Testis (tissue), 3 donors: ENCODE measurements around the gene GMNN. TPM values are rescaled to one million over a fixed set of nuclear protein-coding genes. Genes with fewer than 3 reads are reported as not detected.

ENCODE experiments used
- DNase-seq: peaks from one replicate; pipeline ENCODE4 v3.0.0-alpha.2; 2019
- H3K27ac ChIP-seq, 2 donors: fragments of 200-600 bp; sonication (generic); one replicate each; pipeline ENCODE4 v1.5.1; 2019
- H3K27me3 ChIP-seq: fragments of 200-600 bp; sonication (generic); one replicate; pipeline ENCODE4 v1.5.1; 2019
- H3K36me3 ChIP-seq: fragments of 200-600 bp; sonication (generic); one replicate; pipeline ENCODE4 v1.5.1; 2017; ENCODE audit warnings: low read depth; ENCODE audit errors: missing control alignments
- H3K4me1 ChIP-seq: fragments of 200-600 bp; sonication (generic); one replicate; pipeline ENCODE4 v1.5.1; 2019
- H3K4me3 ChIP-seq, 2 donors: fragments of 200-600 bp; sonication (generic); one replicate each; pipeline ENCODE4 v1.5.1; 2017 to 2019
- H3K9me3 ChIP-seq: fragments of 200-600 bp; sonication (generic); one replicate; pipeline ENCODE4 v1.5.1; 2017
- POLR2A ChIP-seq: fragments of 450-650 bp; IDR thresholded peaks from one replicate; pipeline ENCODE4 v1.6.1; 2017; ENCODE audit warnings: antibody characterized with exemption, mild to moderate bottlenecking, moderate library complexity
- WGBS, 2 donors: methylation state at CpG; one replicate each; pipeline ENCODE4 v1.1.5; 2018; 5-methylcytosine and 5-hydroxymethylcytosine counted together
- intact Hi-C: fragments of 100-400 bp; cut with DNase I; formaldehyde crosslinking; loops from one replicate; pipeline ENCODE4 v1.15.1; 2023; ENCODE audit warnings: low total_unique reads
- polyA plus RNA-seq: library from polyadenylated mRNA; stranded (reverse); fragments of 350-450 nt; fragmentation: Illumina TruSeq; extraction: RNeasy Lipid Tissue Mini Kit (QIAGEN cat#74804); gene quantifications from one replicate; pipeline ENCODE4 v1.2.3, GENCODE V29; 2014; ENCODE audit warnings: low read depth, low replicate concordance; ENCODE audit not compliant: insufficient read depth
- total RNA-seq, 2 donors: library from RNA; depleted of rRNA; stranded (reverse); fragments of >200 nt; gene quantifications; one replicate each; pipeline ENCODE4 v1.2.3, GENCODE V29; 2016
- TF ChIP-seq, protein P1 (sequence below), 3 experiments: fragments of 450-650 bp in 2 of 3; fragments of 200-600 bp in 1 of 3; sonication (generic) in 1 of 3; IDR thresholded peaks; one replicate each; pipeline ENCODE4 v1.5.1; 2016 to 2019; ENCODE audit warnings: antibody characterized with exemption in 3 of 3, mild to moderate bottlenecking in 2 of 3, moderate library complexity in 1 of 3

Gene GMNN
- total and polyA plus RNA-seq, 3 donors from 2014 or later, result 23.8 to 67.2 (median 37.4) TPM

GRCh38 chr6:24831771-24832716 is 57.3 kb downstream of the GMNN start:
- 78 to 84% methylated on average over 10 of the region's 10 CpGs for WGBS, 2 donors
- intact Hi-C loops, result no loop called here
- no peaks in the 10 kb centered on the region for H3K36me3 ChIP-seq
- H3K9me3 ChIP-seq, result no peaks in the 10 kb centered on the region
- no peak for TF ChIP-seq POLR2A
- TF ChIP-seq, protein P1, sequence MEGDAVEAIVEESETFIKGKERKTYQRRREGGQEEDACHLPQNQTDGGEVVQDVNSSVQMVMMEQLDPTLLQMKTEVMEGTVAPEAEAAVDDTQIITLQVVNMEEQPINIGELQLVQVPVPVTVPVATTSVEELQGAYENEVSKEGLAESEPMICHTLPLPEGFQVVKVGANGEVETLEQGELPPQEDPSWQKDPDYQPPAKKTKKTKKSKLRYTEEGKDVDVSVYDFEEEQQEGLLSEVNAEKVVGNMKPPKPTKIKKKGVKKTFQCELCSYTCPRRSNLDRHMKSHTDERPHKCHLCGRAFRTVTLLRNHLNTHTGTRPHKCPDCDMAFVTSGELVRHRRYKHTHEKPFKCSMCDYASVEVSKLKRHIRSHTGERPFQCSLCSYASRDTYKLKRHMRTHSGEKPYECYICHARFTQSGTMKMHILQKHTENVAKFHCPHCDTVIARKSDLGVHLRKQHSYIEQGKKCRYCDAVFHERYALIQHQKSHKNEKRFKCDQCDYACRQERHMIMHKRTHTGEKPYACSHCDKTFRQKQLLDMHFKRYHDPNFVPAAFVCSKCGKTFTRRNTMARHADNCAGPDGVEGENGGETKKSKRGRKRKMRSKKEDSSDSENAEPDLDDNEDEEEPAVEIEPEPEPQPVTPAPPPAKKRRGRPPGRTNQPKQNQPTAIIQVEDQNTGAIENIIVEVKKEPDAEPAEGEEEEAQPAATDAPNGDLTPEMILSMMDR (IDR thresholded peaks at IDR 0.05), result no peak
- peak overlapping the region; percentile 0 to 47 for H3K27ac ChIP-seq
- no peaks in the 10 kb centered on the region for H3K27me3 ChIP-seq
- DNase-seq, result no peak
- H3K4me1 ChIP-seq, result peaks cover 41% of the 10 kb centered on the region
- H3K4me3 ChIP-seq, result no peak overlapping the region

- no peak overlapping the region for H3K4me3 ChIP-seq
- TF ChIP-seq, protein P1 (IDR thresholded peaks at IDR 0.05), result no peak
- no peak for TF ChIP-seq POLR2A
- intact Hi-C loops, result no loop called here
- no peaks in the 10 kb centered on the region for H3K36me3 ChIP-seq
- H3K4me1 ChIP-seq, result peaks cover 41% of the 10 kb centered on the region
- DNase-seq, result no peak
- H3K27ac ChIP-seq, result peak overlapping the region; percentile 0 to 47
- H3K27me3 ChIP-seq, result no peaks in the 10 kb centered on the region
- 95 to 97% methylated on average over 1 of the region's 1 CpG for WGBS, 2 donors
- H3K9me3 ChIP-seq, result no peaks in the 10 kb centered on the region
These were observed 58.1 kb downstream of the GMNN start for GRCh38 chr6:24832794-24833193.

DNA sequence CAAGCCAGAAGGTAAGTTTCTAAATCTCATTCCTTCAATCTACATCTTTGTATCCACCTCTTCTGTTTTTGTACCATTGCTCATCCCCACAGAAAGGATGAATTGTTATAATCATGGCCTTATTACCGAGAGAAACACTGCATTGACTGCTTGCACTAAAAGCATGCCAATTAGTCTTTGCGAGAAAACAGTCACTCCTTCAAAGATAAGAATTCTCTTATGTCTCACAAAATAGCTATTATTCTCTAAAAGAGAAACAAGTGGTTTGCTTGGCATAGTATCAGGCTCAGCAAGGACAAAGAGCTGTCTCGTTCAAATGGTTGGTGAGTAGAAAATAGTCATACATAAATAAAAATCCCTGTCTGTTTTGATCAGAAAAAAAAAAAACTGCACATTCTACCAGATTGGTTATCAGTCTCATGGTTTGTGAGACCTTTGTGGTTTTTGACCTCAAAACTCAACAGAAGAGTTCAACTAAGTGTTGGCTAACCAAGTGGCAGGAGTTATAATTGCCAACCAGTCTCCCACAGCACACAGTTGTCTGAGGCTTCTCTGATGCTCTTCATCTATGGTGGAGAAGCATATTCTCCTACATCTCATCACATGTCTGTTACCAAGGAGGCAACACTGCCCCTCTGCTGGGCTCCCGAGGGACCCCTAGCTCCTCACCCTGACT is 59.1 kb downstream of the GMNN start:
- TF ChIP-seq, protein P1 (IDR thresholded peaks at IDR 0.05), result no peak
- TF ChIP-seq POLR2A, result no peak
- Histone ChIP-seq H3K36me3 (no peaks in the 10 kb centered on the region), H3K27ac (peak overlapping the region; percentile 38 to 67), H3K4me1 (peaks cover 41% of the 10 kb centered on the region), H3K4me3 (no peak overlapping the region), H3K27me3 (no peaks in the 10 kb centered on the region), H3K9me3 (no peaks in the 10 kb centered on the region)
- 64 to 74% methylated on average over 4 of the region's 4 CpGs for WGBS, 2 donors
- intact Hi-C loops, result no loop called here
- peak; percentile 44 for DNase-seq

Other genes starting within 250 kb of the GMNN start
- gene KIAA0319, start 128.7 kb upstream of the GMNN start, total RNA-seq, result 1 to 10 TPM; 2.0 to 2.3 TPM
- gene KIAA0319, start 128.7 kb upstream of the GMNN start, polyA plus RNA-seq, result 2.1 TPM
- gene TDP2, start 108.0 kb upstream of the GMNN start, total RNA-seq, result 10 to 100 TPM; 37.2 to 37.4 TPM
- gene TDP2, start 108.0 kb upstream of the GMNN start, polyA plus RNA-seq, result 46.0 TPM
- gene ACOT13, start 107.9 kb upstream of the GMNN start, total RNA-seq, result 10 to 100 TPM; 15.6 to 19.1 TPM
- 67.7 TPM for gene ACOT13, start 107.9 kb upstream of the GMNN start, polyA plus RNA-seq
- gene C6orf62, start 55.8 kb upstream of the GMNN start, total RNA-seq, result 100 to 1,000 TPM; 109 to 128 TPM
- gene C6orf62, start 55.8 kb upstream of the GMNN start, polyA plus RNA-seq, result 139 TPM
- 1 to 10 TPM; 2.1 to 3.4 TPM for gene ARMH2, start 24.0 kb downstream of the GMNN start, total RNA-seq
- 31.7 TPM for gene ARMH2, start 24.0 kb downstream of the GMNN start, polyA plus RNA-seq
- gene RIPOR2, start 161.0 kb downstream of the GMNN start, total RNA-seq, result 1 to 10 TPM; 3.7 to 10.0 TPM
- 15.1 TPM for gene RIPOR2, start 161.0 kb downstream of the GMNN start, polyA plus RNA-seq